Measurements from ENCODE around the gene ITK. TPM values are rescaled to one million over a fixed set of nuclear protein-coding genes. Genes with fewer than 3 reads are reported as not detected.
"Not testable (repeated sequence)": the region's sequence is repeated elsewhere in the genome, so short reads cannot be mapped to it uniquely, and the experiment has no call there.

The ITK gene
- total RNA-seq, 1 donor = not detected

DNA sequence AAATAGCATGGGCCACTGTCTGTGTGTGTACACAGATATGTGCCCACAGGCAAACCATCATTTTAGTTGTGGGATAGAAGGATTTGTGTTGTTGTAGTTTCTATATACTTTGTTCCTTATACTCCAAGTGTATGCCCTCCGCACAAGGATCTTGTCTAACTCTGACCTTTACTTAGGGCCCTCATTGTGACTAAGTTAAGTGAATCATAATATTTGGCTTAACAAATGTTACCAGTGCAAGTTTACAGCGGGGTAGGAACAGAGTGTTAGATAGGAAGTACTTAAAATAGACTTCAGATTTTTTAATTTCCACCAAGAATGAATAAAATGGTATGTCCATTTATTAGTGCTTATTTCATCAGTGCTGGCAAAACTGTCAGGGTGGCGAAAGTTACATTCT lies 55.8 kb downstream of the ITK start:
- peaks cover 4% of the 10 kb centered on the region for H3K27me3 ChIP-seq (ENCODE audit: insufficient read depth, low read length)
- TF ChIP-seq, protein P1, sequence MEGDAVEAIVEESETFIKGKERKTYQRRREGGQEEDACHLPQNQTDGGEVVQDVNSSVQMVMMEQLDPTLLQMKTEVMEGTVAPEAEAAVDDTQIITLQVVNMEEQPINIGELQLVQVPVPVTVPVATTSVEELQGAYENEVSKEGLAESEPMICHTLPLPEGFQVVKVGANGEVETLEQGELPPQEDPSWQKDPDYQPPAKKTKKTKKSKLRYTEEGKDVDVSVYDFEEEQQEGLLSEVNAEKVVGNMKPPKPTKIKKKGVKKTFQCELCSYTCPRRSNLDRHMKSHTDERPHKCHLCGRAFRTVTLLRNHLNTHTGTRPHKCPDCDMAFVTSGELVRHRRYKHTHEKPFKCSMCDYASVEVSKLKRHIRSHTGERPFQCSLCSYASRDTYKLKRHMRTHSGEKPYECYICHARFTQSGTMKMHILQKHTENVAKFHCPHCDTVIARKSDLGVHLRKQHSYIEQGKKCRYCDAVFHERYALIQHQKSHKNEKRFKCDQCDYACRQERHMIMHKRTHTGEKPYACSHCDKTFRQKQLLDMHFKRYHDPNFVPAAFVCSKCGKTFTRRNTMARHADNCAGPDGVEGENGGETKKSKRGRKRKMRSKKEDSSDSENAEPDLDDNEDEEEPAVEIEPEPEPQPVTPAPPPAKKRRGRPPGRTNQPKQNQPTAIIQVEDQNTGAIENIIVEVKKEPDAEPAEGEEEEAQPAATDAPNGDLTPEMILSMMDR (IDR thresholded peaks at IDR 0.05; ENCODE audit: extremely low read depth, low read depth, low read length) = no peak
- no peaks in the 10 kb centered on the region for H4K20me1 ChIP-seq (ENCODE audit: insufficient read depth, low read length)
- no peaks in the 10 kb centered on the region for H3K36me3 ChIP-seq (ENCODE audit: insufficient read depth, low read length)
- no peak overlapping the region for H2AFZ ChIP-seq (ENCODE audit: low read length)
- DNase-seq (ENCODE audit: insufficient read length, low spot score, missing footprints) = no peak
- no peaks in the 10 kb centered on the region for H3K79me2 ChIP-seq (ENCODE audit: insufficient read depth, low read length)
- H3K9me3 ChIP-seq (ENCODE audit: low read depth, low read length) = no peaks in the 10 kb centered on the region
- H3K4me1 ChIP-seq (ENCODE audit: insufficient read depth, low read length) = no peaks in the 10 kb centered on the region
- H3K4me3 ChIP-seq (ENCODE audit: insufficient read depth, low read length) = no peak overlapping the region
- no peak overlapping the region for H3K27ac ChIP-seq (ENCODE audit: low read depth, low read length)
- no peak overlapping the region for H3K4me2 ChIP-seq (ENCODE audit: insufficient read depth, low read length)

- Histone ChIP-seq H4K20me1 (ENCODE audit: insufficient read depth, low read length) (no peaks in the 10 kb centered on the region), H3K9me3 (ENCODE audit: low read depth, low read length) (no peaks in the 10 kb centered on the region), H3K4me3 (ENCODE audit: insufficient read depth, low read length) (no peak overlapping the region), H3K4me1 (ENCODE audit: insufficient read depth, low read length) (no peaks in the 10 kb centered on the region), H3K79me2 (ENCODE audit: insufficient read depth, low read length) (no peaks in the 10 kb centered on the region), H3K27me3 (ENCODE audit: insufficient read depth, low read length) (peaks cover 4% of the 10 kb centered on the region), H3K36me3 (ENCODE audit: insufficient read depth, low read length) (no peaks in the 10 kb centered on the region), H3K4me2 (ENCODE audit: insufficient read depth, low read length) (no peak overlapping the region), H3K27ac (ENCODE audit: low read depth, low read length) (no peak overlapping the region), H2AFZ (ENCODE audit: low read length) (no peak overlapping the region)
- DNase-seq (ENCODE audit: insufficient read length, low spot score, missing footprints) = no peak
- TF ChIP-seq, protein P1 (IDR thresholded peaks at IDR 0.05; ENCODE audit: extremely low read depth, low read depth, low read length) = no peak
Measured at GRCh38 chr5:157241483-157241882, 60.8 kb downstream of the ITK start.

DNA sequence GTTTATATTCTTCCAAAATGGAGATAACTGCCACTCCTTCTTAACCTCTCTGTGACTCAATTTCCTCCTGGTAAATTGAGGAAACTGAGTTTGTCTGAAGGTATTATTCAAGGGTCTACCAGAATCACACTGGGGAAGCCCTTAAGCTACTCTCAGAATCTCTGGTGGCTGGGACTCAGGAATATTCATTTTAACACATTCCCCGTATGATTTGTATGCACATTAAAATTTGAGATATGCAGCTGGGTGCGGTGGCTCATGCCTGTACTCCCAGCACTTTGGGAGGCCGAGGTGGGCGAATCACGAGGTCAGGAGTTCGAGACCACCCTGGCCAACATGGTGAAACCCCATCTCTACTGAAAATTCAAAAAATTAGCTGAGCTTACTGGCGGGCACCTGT lies 64.1 kb downstream of the ITK start:
- not testable (repeated sequence) for H3K9me3 ChIP-seq (ENCODE audit: low read depth, low read length); H4K20me1 ChIP-seq (ENCODE audit: insufficient read depth, low read length)

GRCh38 chr5:157245476-157245875 lies 64.8 kb downstream of the ITK start:
- no peak overlapping the region for H2AFZ ChIP-seq (ENCODE audit: low read length)
- H3K4me1 ChIP-seq (ENCODE audit: insufficient read depth, low read length) = no peaks in the 10 kb centered on the region
- no peak overlapping the region for H3K27ac ChIP-seq (ENCODE audit: low read depth, low read length)
- no peaks in the 10 kb centered on the region for H3K79me2 ChIP-seq (ENCODE audit: insufficient read depth, low read length)
- H3K4me2 ChIP-seq (ENCODE audit: insufficient read depth, low read length) = no peak overlapping the region
- no peaks in the 10 kb centered on the region for H3K27me3 ChIP-seq (ENCODE audit: insufficient read depth, low read length)
- H3K9me3 ChIP-seq (ENCODE audit: low read depth, low read length) = no peaks in the 10 kb centered on the region
- no peak overlapping the region for H3K4me3 ChIP-seq (ENCODE audit: insufficient read depth, low read length)
- H3K36me3 ChIP-seq (ENCODE audit: insufficient read depth, low read length) = no peaks in the 10 kb centered on the region
- DNase-seq (ENCODE audit: insufficient read length, low spot score, missing footprints) = peak; percentile 76
- TF ChIP-seq, protein P1 (IDR thresholded peaks at IDR 0.05; ENCODE audit: extremely low read depth, low read depth, low read length) = no peak
- H4K20me1 ChIP-seq (ENCODE audit: insufficient read depth, low read length) = no peaks in the 10 kb centered on the region

More for the DNA sequence above, 64.1 kb downstream of the ITK start:
- H2AFZ ChIP-seq (ENCODE audit: low read length); H3K27me3 ChIP-seq (ENCODE audit: insufficient read depth, low read length); H3K36me3 ChIP-seq (ENCODE audit: insufficient read depth, low read length); H3K27ac ChIP-seq (ENCODE audit: low read depth, low read length); H3K4me3 ChIP-seq (ENCODE audit: insufficient read depth, low read length); H3K4me2 ChIP-seq (ENCODE audit: insufficient read depth, low read length); DNase-seq (ENCODE audit: insufficient read length, low spot score, missing footprints); H3K79me2 ChIP-seq (ENCODE audit: insufficient read depth, low read length); H3K4me1 ChIP-seq (ENCODE audit: insufficient read depth, low read length): not testable (repeated sequence)

Data from osteoblast (primary cell).